ENCODE results near the gene KLF16. TPM values are rescaled to one million over a fixed set of nuclear protein-coding genes. Genes with fewer than 3 reads are reported as not detected.

Gene KLF16
- polyA plus RNA-seq, 4 donors, result 4.5 to 10.2 (median 6.5) TPM

GRCh38 chr19:1811942-1812425, 51.4 kb downstream of the KLF16 start, which contains the start of gene ATP8B3:
Gene ATP8B3, minus strand, starts transcription at chr19:1812276. Its CDS starts 540 bp downstream, at chr19:1811736.
- no peak for DNase-seq (ENCODE audit: low read depth in 4 of 4, low spot score in 3 of 4)

- DNase-seq (ENCODE audit: low read depth in 4 of 4, low spot score in 3 of 4), result no peak
Measured at GRCh38 chr19:1811472-1811894, 51.9 kb downstream of the KLF16 start.

- DNase-seq (ENCODE audit: low read depth in 4 of 4, low spot score in 3 of 4), result no peak
Measured at GRCh38 chr19:1810439-1811160, 52.8 kb downstream of the KLF16 start.

- DNase-seq (ENCODE audit: low read depth in 4 of 4, low spot score in 3 of 4), result no peak
Measured at GRCh38 chr19:1809678-1810077, 53.7 kb downstream of the KLF16 start.

GRCh38 chr19:1808395-1808731, 55.0 kb downstream of the KLF16 start:
- no peak for DNase-seq (ENCODE audit: low read depth in 4 of 4, low spot score in 3 of 4)

- no peak for DNase-seq (ENCODE audit: low read depth in 4 of 4, low spot score in 3 of 4)
Measured at GRCh38 chr19:1807695-1808394, 55.5 kb downstream of the KLF16 start.

GRCh38 chr19:1807030-1807694, 56.2 kb downstream of the KLF16 start:
- DNase-seq (ENCODE audit: low read depth in 4 of 4, low spot score in 3 of 4), result no peak

GRCh38 chr19:1806184-1807029, 57.0 kb downstream of the KLF16 start:
- DNase-seq (ENCODE audit: low read depth in 4 of 4, low spot score in 3 of 4), result no peak

GRCh38 chr19:1805401-1806183, 57.8 kb downstream of the KLF16 start:
- DNase-seq (ENCODE audit: low read depth in 4 of 4, low spot score in 3 of 4), result no peak

GRCh38 chr19:1804858-1805257, 58.5 kb downstream of the KLF16 start:
- no peak for DNase-seq (ENCODE audit: low read depth in 4 of 4, low spot score in 3 of 4)

Other genes with a start within 250 kb of the KLF16 start
- gene TCF3, start 211.0 kb downstream of the KLF16 start, polyA plus RNA-seq (ENCODE audit: insufficient read length in 4 of 4), result 100 to 1,000 TPM; 104 to 127 (median 108) TPM
- gene ONECUT3, start 110.1 kb downstream of the KLF16 start, polyA plus RNA-seq (ENCODE audit: insufficient read length in 4 of 4), result under 1 TPM in 3 of 4 donors, not detected in 1; 0.03 to 0.05 (median 0.03) TPM
- 1 to 10 TPM in 1 of 4 donors, under 1 TPM in 3; 0.36 to 2.0 (median 0.64) TPM for gene ATP8B3, start 51.3 kb downstream of the KLF16 start, polyA plus RNA-seq (ENCODE audit: insufficient read length in 4 of 4)
- 10 to 100 TPM; 20.5 to 30.3 (median 21.7) TPM for gene REXO1, start 15.1 kb downstream of the KLF16 start, polyA plus RNA-seq (ENCODE audit: insufficient read length in 4 of 4)
- 10 to 100 TPM; 31.1 to 59.8 (median 36.2) TPM for gene ABHD17A, start 21.9 kb upstream of the KLF16 start, polyA plus RNA-seq (ENCODE audit: insufficient read length in 4 of 4)
- 1 to 10 TPM in 3 of 4 donors, under 1 TPM in 1; 0.96 to 5.2 (median 1.9) TPM for gene ADAT3, start 41.8 kb upstream of the KLF16 start, polyA plus RNA-seq (ENCODE audit: insufficient read length in 4 of 4)
- gene SCAMP4, start 41.8 kb upstream of the KLF16 start, polyA plus RNA-seq (ENCODE audit: insufficient read length in 4 of 4), result 10 to 100 TPM; 44.6 to 97.3 (median 66.7) TPM
- gene CSNK1G2, start 77.6 kb upstream of the KLF16 start, polyA plus RNA-seq (ENCODE audit: insufficient read length in 4 of 4), result 10 to 100 TPM; 44.1 to 68.8 (median 56.2) TPM
- gene BTBD2, start 152.1 kb upstream of the KLF16 start, polyA plus RNA-seq (ENCODE audit: insufficient read length in 4 of 4), result 100 to 1,000 TPM in 1 of 4 donors, 10 to 100 TPM in 3; 90.4 to 129 (median 95.5) TPM
- 10 to 100 TPM; 41.2 to 82.1 (median 62.1) TPM for gene MKNK2, start 187.7 kb upstream of the KLF16 start, polyA plus RNA-seq (ENCODE audit: insufficient read length in 4 of 4)
- gene MOB3A, start 232.7 kb upstream of the KLF16 start, polyA plus RNA-seq (ENCODE audit: insufficient read length in 4 of 4), result 10 to 100 TPM; 21.4 to 29.1 (median 25.2) TPM
- 10 to 100 TPM in 1 of 4 donors, 1 to 10 TPM in 3; 5.9 to 11.0 (median 6.9) TPM for gene IZUMO4, start 233.3 kb upstream of the KLF16 start, polyA plus RNA-seq (ENCODE audit: insufficient read length in 4 of 4)